Fibroblast of the aortic adventitia (primary cell): ENCODE results near the gene S100B. TPM values are rescaled to one million over a fixed set of nuclear protein-coding genes. Genes with fewer than 3 reads are reported as not detected.
"Not testable (repeated sequence)": the region's sequence is repeated elsewhere in the genome, so short reads cannot be mapped to it uniquely, and the experiment has no call there.

Source experiments
- DNase-seq: peaks from one replicate; pipeline ENCODE4 v3.0.0-alpha.2; 2010; ENCODE audit warnings: low read depth
- H3K4me3 ChIP-seq: 2 replicates; pipeline ENCODE4 v1.5.1; 2011; ENCODE audit warnings: low read depth, mild to moderate bottlenecking, control low read depth, low read length, moderate library complexity
- total RNA-seq: library from RNA; depleted of rRNA; stranded (reverse); fragments of >200 nt; gene quantifications from 2 replicates; pipeline ENCODE4 v1.2.3, GENCODE V29; 2012; ENCODE audit warnings: low replicate concordance
- TF ChIP-seq, protein P1 (sequence below): IDR thresholded peaks from 2 replicates; pipeline ENCODE4 v1.5.1; 2011; ENCODE audit warnings: mild to moderate bottlenecking, low read length, control low read depth, inconsistent platforms; ENCODE audit not compliant: insufficient read depth

S100B gene
- total RNA-seq, 1 donor: 1.2 TPM

DNA sequence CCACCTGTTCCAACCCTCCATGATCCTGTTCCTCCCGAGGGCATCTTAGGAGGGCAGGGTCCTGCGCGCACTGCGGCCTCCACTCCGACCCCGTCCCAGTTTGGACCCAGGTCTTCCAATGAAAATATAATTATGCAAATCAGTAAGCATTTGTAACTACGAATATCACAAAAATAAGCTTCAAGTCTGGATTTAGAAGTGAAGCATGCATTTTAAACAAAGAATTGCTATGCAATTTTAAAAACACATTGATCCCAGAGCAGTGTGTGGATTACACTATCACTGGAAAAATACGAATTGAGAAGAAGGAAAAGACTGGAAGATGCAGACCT is 31.3 kb upstream of the S100B start:
- H3K4me3 ChIP-seq: peak overlapping the region; percentile 100
- TF ChIP-seq, protein P1, sequence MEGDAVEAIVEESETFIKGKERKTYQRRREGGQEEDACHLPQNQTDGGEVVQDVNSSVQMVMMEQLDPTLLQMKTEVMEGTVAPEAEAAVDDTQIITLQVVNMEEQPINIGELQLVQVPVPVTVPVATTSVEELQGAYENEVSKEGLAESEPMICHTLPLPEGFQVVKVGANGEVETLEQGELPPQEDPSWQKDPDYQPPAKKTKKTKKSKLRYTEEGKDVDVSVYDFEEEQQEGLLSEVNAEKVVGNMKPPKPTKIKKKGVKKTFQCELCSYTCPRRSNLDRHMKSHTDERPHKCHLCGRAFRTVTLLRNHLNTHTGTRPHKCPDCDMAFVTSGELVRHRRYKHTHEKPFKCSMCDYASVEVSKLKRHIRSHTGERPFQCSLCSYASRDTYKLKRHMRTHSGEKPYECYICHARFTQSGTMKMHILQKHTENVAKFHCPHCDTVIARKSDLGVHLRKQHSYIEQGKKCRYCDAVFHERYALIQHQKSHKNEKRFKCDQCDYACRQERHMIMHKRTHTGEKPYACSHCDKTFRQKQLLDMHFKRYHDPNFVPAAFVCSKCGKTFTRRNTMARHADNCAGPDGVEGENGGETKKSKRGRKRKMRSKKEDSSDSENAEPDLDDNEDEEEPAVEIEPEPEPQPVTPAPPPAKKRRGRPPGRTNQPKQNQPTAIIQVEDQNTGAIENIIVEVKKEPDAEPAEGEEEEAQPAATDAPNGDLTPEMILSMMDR: no peak
- DNase-seq: no peak

GRCh38 chr21:46635324-46636180 is 30.7 kb upstream of the S100B start, which contains the start of gene PRMT2:
Gene PRMT2, plus strand, starts transcription at chr21:46635674. Its CDS starts 1,278 bp downstream, at chr21:46636952.
- peak within 1 kb of the TSS; percentile 100 for H3K4me3 ChIP-seq

DNA sequence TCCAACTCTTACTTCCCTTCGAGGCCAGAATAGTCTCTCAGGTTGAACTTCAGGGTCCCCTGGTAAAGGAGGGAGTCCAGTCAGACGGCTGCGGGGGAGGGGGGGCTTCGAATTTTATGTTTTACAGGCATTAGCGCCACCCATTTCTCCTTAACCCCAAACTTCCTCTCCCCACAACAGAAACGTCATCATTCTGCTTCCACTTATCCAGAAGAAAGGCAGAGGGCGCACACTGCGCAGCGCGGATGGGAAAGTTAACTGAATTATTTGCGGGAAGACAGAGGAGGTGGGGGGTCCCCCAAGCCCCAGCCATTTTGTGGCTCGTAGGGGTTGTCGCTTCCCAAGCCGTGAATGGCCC is 30.1 kb upstream of the S100B start:
- TF ChIP-seq, protein P1: peak; percentile 23
- peak; percentile 91 for DNase-seq
- peak overlapping the region; percentile 65 for H3K4me3 ChIP-seq

More at GRCh38 chr21:46635324-46636180, 30.7 kb upstream of the S100B start, which contains the start of gene PRMT2:
- TF ChIP-seq, protein P1: no peak
- DNase-seq: peak; percentile 97

- peak overlapping the region; percentile 65 for H3K4me3 ChIP-seq
- no peak for DNase-seq
- TF ChIP-seq, protein P1: no peak
These were observed 29.5 kb upstream of the S100B start for GRCh38 chr21:46634427-46634826.

GRCh38 chr21:46633566-46633965 is 28.7 kb upstream of the S100B start:
- no peak overlapping the region for H3K4me3 ChIP-seq
- TF ChIP-seq, protein P1: no peak
- DNase-seq: no peak

DNA sequence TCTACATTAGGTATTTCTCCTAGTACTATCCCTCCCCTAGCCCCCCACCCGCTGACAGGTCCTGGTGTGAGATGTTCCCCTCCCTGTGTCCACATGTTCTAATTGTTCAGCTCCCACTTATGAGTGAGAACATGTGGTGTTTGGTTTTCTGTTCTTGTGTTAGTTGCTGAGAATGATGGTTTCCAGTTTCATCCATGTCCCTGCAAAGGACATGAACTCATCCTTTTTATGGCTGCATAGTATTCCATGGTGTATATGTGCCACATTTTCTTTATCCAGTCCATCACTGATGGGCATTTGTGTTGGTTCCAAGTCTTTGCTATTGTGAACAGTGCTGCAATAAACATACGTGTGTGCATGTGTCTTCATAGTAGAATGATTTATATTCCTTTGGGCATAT is 26.0 kb upstream of the S100B start:
- not testable (repeated sequence) for DNase-seq, H3K4me3 ChIP-seq

- TF ChIP-seq, protein P1: no peak
- no peak overlapping the region for H3K4me3 ChIP-seq
- DNase-seq: no peak
These were observed 24.0 kb upstream of the S100B start for GRCh38 chr21:46628868-46629267.
